ENCODE results near the gene TMEM200A.
"Not testable (repeated sequence)": the region's sequence is repeated elsewhere in the genome, so short reads cannot be mapped to it uniquely, and the experiment has no call there.

DNA sequence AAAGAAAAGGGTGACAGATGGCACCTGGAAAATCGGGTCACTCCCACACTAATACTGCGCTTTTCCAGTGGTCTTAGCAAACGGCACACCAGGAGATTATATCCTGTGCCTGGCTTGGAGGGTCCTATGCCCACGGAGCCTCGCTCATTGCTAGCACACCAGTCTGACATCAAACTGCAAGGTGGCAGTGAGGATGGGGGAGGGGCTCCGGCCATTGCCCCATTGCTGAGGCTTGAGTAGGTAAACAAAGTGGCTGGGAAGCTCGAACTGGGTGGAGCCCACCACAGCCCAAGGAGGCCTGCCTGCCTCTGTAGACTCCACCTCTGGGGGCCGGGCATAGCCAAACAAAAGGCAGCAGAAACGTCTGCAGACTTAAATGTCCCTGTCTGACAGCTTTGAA is 19.5 kb upstream of the TMEM200A start:
- TF ChIP-seq EZH2phosphoT487 (IDR thresholded peaks at IDR 0.05; ENCODE audit: insufficient read depth, low read depth); EZH2 (IDR thresholded peaks at IDR 0.05; ENCODE audit: insufficient read depth, poor library complexity, severe bottlenecking): not testable (repeated sequence)
